NCI-H2107 (cell line): ENCODE measurements around the gene TBX21.
A peak's percentile ranks its signal among the peaks of the same experiment; 100 is the strongest.

Experiments
- DNase-seq: peaks from one replicate; lab custom pipeline; 2025; lab: John Stamatoyannopoulos, UW

TBX21 gene

GRCh38 chr17:47774987-47775580, 42.0 kb downstream of the TBX21 start:
- DNase-seq, result no peak

GRCh38 chr17:47776330-47777197, 43.5 kb downstream of the TBX21 start:
- peak; percentile 26 for DNase-seq

- no peak for DNase-seq
These were observed 45.2 kb downstream of the TBX21 start for GRCh38 chr17:47778184-47778635.

GRCh38 chr17:47781397-47781796, 48.4 kb downstream of the TBX21 start:
- no peak for DNase-seq

- no peak for DNase-seq
These were observed 52.6 kb downstream of the TBX21 start for GRCh38 chr17:47785538-47786123.

- peak; percentile 30 for DNase-seq
These were observed 56.9 kb downstream of the TBX21 start for GRCh38 chr17:47789611-47790561.

GRCh38 chr17:47791025-47791424, 58.0 kb downstream of the TBX21 start:
- no peak for DNase-seq

- DNase-seq, result no peak
These were observed 59.4 kb downstream of the TBX21 start for GRCh38 chr17:47792457-47792856.

GRCh38 chr17:47792979-47793378, 59.9 kb downstream of the TBX21 start:
- DNase-seq, result no peak
